Lung microvascular endothelial cell (primary cell): Measurements from ENCODE around the gene GCNT1. TPM values are rescaled to one million over a fixed set of nuclear protein-coding genes. Genes with fewer than 3 reads are reported as not detected.
"Not testable (repeated sequence)": the region's sequence is repeated elsewhere in the genome, so short reads cannot be mapped to it uniquely, and the experiment has no call there.

Source experiments
- DNase-seq, 2 donors: peaks; one replicate each; pipeline versions ENCODE4 v3.0.0 to v3.0.0-alpha.2; 2010; ENCODE audit warnings: low read depth in 2 of 2
- total RNA-seq: library from RNA; depleted of rRNA; stranded (reverse); fragments of >200 nt; gene quantifications from 2 replicates; pipeline ENCODE4 v1.2.1, GENCODE V29; 2014

Gene GCNT1
- total RNA-seq, 1 donor from 2014 or later: 11.1 TPM

- no peak for DNase-seq
These were observed 15.1 kb upstream of the GCNT1 start for GRCh38 chr9:76443887-76444286.

GRCh38 chr9:76444322-76444929, 14.6 kb upstream of the GCNT1 start:
- DNase-seq: no peak

- DNase-seq: peak in 1 of 2 donors; percentile 22
These were observed 13.0 kb upstream of the GCNT1 start for GRCh38 chr9:76445976-76446375.

- DNase-seq: no peak
These were observed 10.5 kb upstream of the GCNT1 start for GRCh38 chr9:76448501-76448900.

- no peak for DNase-seq
These were observed 7.7 kb upstream of the GCNT1 start for GRCh38 chr9:76451234-76451633.

- no peak for DNase-seq
These were observed 6.1 kb upstream of the GCNT1 start for GRCh38 chr9:76452839-76453238.

- no peak for DNase-seq
These were observed 5.2 kb upstream of the GCNT1 start for GRCh38 chr9:76453785-76454184.

GRCh38 chr9:76454311-76454710, 4.7 kb upstream of the GCNT1 start:
- DNase-seq: no peak

- DNase-seq: peak; percentile 86 to 94
These were observed 2.6 kb upstream of the GCNT1 start for GRCh38 chr9:76456202-76456926.

- peak; percentile 40 to 50 for DNase-seq
These were observed 983 bp downstream of the GCNT1 start for GRCh38 chr9:76459694-76460635.

GRCh38 chr9:76462126-76462525, 3.1 kb downstream of the GCNT1 start:
- DNase-seq: no peak

GRCh38 chr9:76463211-76463610, 4.2 kb downstream of the GCNT1 start:
- DNase-seq: no peak

GRCh38 chr9:76464706-76465105, 5.7 kb downstream of the GCNT1 start:
- DNase-seq: no peak

- no peak for DNase-seq
These were observed 6.7 kb downstream of the GCNT1 start for GRCh38 chr9:76465442-76466298.

- no peak for DNase-seq
These were observed 7.3 kb downstream of the GCNT1 start for GRCh38 chr9:76466299-76466605.

GRCh38 chr9:76474419-76474818, 15.4 kb downstream of the GCNT1 start:
- no peak for DNase-seq

GRCh38 chr9:76475686-76476085, 16.7 kb downstream of the GCNT1 start:
- DNase-seq: no peak

- DNase-seq: not testable (repeated sequence)
These were observed 18.8 kb downstream of the GCNT1 start for GRCh38 chr9:76477818-76478217.

GRCh38 chr9:76478226-76478625, 19.2 kb downstream of the GCNT1 start:
- no peak for DNase-seq

GRCh38 chr9:76479337-76479736, 20.4 kb downstream of the GCNT1 start:
- not testable (repeated sequence) for DNase-seq

GRCh38 chr9:76486151-76486550, 27.2 kb downstream of the GCNT1 start:
- no peak for DNase-seq
